GM21619 (cell line): Measurements from ENCODE around the gene SLC41A1.

ENCODE experiments used
- ATAC-seq: cut with Tn5 transposase; IDR thresholded peaks from one replicate; pipeline ENCODE4 v1.9.1; 2021; ENCODE audit not compliant: unreplicated experiment

The SLC41A1 gene

DNA sequence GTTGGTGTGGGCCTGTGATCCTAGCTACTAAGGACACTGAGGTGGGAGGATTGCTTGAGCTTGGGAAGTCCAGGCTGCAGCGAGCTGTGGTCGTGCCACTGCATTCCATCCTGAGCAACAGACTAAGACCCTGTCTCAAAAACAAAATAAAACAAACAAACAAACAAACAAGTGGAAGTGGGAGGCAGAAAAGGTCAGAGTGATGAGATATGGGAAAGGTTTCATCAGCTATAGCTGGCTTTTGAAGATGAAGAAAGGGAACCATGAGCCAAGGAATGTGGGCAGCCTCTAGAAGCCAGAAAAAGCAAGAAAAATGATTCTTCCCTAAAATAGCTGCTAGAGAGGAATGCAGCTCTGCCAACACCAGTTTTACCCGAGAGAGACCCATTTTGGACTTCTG lies 52.4 kb downstream of the SLC41A1 start:
- no peak for ATAC-seq

DNA sequence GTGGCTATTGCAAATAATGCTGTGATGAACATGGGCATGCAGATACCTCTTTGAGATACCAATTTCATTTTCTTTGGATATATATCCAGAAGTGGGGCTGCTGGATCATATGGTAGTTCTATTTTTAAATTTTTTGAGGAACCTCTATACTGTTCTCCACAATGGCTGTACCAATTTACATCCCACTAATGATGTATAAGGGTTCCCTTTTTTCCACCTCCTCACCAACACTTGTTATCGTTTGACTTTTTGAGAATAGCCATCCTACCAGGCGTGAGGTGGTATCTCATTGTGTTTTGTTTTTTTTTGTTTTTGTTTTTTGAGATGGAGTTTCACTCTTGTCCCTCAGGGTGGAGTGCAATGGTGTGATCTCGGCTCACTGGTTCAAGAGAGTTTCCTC lies 56.4 kb downstream of the SLC41A1 start:
- ATAC-seq = no peak

DNA sequence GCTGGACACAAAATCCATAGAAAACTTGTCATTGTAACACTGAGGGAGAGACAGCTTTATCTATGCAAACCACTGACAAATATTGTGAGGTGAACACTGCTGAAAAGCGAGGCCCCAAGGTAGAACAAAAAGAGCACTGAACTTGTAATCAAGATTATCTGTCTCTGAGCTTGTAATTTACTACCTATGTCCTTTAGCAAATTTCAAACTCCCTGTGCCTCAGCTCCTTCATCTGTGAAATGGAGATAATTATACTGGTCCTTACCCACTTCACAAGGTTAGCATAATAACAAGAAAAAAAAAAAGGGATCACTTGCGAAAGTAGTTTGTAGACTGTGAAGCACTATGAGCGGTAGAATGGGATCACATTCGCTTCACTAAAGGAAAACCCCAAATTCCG lies 58.1 kb downstream of the SLC41A1 start:
- ATAC-seq = no peak

DNA sequence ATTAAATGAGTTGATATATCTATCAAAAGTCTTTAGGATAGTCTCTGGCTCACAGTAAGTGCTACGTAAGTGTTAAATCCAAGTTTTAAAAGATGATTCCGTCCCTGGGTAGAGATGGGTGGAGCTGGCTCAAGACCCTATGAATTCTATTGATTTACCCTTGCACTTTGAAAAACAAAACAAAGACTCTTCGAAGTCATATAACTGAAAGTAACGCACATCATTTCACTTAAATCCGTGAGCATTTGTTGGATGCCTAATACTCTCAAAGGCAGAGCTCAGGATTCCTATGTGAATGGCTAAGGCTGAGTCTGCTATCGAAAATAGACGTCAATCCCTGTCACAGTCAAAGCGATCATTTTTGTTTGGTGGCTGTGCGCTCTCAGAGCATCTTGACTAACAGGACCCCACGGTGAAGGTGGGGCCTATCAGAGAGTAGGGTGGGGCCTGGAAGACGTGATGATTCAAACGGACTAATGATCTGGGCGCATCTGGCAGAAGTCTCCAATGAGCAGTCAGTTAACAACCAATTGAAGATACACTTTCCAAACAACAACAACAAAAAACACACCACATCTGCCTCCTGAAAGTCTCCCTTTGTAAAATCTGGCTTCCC lies 61.9 kb downstream of the SLC41A1 start:
- no peak for ATAC-seq

DNA sequence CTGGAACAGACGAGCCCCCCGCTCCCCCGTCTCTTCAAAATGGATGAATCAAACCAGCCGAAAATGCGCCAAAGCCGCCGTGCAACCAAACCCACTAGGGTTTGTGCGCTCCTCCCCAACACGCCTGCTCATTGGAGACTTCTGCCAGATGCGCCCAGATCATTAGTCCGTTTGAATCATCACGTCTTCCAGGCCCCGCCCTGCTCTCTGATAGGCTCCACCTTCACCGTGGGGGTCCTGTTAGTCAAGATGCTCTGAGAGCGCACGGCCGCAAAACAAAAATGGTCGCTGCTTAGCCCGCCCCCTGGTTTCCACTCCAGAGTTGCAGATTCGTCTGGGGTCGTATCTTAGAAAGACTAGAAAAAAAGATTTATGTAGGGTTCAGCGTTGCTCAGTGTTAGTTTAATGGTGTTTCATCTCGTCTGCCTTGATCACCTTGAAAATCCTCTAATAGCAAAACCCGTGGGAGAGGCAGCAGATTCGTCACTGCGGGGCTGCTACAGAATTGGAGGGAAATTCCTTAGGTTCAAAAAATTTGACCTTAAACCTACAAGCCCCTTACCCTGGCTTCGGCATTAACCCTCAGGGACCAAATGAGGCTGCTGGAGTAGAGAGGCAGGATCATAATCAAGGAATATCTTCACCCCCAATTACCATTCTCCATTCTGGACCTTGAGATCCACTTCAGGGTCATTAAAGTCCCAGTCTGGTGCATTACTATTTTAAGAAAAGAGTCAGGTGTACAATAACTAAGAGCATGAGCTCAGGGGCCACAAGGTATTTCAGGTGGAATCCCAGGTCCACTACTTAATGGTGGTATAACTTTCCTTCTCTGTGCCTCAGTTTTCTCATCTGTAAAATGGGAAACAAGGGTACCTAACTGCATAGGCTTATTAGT lies 62.6 kb downstream of the SLC41A1 start, which contains the start of gene NUCKS1:
Gene NUCKS1 (minus strand): TSS at position 45 of the 898 bp plus-strand sequence. CDS start 209 bp downstream, outside the sequence.
- ATAC-seq = peak; percentile 79

DNA sequence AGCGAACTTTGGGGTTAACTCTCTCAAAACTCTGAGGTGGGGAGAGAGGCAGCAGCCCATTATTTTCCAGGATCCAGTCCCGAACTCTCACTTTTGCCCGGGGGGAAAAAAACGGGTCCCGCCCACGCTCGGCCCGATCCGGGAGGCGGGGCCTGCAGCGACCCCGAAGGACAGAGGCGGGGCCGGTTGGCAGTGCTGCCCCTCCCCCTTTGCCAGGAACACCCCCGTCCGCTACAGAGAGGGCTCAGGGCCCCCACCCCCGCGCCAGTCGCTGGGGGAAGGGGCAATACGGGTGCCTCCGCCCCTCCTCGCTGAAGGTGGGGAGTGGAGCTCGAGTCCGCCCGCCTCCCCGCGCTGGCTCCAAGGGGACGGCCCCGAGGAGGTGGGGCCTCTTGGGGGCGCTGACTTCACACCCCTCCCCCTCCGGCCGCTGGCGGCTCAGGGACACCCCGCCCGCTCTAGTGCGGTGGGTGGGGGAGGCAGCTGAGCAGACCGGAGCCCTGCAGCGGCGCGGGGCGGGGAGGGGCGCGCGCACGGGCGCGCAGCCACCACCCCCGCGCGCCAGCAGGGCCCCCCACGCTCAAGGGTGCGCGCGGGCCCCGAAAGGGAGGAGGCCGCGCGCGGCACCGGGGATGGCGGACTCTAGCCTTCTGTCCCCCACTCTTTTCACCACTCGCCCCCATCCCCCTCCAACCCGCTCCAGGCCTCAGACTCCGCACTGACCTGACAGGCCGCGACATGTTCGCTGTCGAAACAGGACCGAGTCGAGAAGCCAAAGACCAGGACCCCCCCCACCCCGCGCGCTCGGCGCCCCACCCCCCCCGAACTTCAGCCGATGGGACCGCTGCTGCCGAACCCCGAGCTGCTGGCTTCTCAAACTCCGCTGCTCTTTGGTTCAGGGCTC lies 63.5 kb downstream of the SLC41A1 start:
- ATAC-seq = peak; percentile 74

DNA sequence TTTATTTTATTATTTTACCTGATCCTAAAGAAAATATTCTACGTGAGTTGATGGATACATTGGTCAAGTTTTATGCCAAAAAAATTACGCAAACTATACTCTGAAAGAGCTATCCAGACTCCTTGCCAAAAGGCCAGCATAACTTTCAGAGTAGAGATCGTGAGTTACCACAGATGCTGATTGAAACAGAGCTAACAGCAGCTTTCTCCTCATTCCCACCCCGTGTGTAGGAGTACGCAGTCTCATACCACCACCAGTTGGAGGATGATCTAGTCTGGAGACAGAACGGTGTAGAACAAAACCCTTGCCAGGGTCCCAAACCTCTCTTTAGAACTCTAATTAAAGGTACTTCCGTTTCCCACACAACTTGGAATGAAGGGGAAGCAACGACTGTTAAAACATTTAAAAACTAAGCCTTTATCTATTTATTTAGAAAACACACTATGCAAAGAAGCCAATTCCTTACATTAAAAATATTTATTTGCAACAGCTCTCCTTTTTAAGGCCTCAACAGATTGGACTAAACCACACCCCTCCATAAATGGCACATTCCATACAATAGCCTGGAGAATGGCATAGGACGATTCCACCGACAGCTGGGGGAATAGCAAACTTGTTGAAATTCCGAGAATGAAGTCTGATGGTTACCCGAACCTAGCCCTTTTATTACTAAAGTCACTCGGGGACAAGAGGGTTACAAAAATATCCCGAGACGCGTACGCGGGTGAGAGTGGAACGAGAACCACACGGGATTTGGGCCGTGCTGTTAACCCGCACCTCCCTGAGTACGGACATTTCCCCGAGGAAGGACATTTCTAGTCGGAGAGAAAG lies 64.4 kb downstream of the SLC41A1 start:
- peak; percentile 20 for ATAC-seq

DNA sequence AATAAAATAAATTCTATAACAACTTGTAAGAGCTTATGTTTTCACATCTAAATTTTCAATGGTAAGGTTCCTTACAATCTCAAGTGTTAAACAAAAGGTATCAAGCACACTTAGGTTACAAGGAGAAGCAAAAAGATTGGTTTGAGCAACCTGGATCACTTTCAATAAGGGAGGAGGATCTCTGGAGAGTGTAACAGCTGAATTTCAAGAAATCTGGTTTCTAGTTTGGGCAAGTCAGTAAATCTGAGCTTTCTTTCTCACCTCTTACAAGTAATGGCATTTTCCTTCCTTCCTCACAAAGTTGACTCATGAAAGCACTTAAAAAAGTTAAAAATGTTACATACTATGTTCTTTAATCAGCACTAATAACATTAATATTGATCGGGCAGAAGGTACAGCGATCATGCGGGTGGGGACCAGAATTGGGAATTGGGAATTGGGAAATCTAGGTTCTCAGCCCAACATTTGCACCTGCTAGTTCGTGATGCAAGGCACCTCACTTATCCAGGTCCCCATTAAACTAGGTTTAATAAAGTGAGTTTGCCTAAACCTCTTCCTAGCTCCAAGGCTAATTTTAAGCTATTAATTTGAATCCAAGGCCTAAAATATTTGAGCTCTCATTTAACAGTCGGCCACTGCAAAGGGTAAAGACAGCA lies 66.1 kb downstream of the SLC41A1 start:
- ATAC-seq = no peak

DNA sequence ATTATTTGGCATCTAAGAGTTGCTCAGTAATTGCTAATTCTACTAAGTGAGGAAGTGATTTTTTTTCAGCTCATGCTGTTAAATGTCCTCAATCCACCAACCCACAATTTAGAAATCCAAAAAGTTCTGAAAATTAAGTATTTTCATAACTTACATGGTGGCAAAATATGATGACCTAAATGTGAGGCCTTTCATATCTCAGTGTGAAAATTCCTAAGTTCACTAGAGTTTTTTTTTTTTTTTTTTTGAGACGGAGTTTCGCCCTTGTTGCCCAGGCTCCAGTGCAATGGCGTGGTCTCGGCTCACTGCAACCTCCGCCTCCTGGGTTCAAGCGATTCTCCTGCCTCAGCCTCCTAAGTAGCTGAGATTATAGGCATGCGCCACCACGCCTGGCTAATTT lies 68.6 kb downstream of the SLC41A1 start:
- no peak for ATAC-seq

DNA sequence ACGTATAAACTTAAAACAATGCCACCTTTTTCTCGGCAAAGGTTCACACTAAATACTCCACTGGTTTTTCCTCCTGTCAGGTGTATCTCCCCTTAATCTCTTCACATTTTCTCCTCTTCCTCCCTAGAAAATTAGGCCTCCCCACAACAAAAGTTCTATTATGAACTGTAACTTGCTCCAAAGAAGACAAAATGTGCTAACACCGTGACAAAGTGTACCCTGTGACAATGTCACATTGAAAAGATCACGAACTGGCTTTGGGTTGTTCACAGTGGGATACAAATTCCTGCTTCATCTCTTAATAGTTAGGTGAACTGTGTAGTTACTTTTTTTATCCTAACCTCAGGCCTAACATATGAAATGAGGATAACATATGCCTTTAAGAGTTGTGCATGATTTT lies 69.0 kb downstream of the SLC41A1 start:
- no peak for ATAC-seq

DNA sequence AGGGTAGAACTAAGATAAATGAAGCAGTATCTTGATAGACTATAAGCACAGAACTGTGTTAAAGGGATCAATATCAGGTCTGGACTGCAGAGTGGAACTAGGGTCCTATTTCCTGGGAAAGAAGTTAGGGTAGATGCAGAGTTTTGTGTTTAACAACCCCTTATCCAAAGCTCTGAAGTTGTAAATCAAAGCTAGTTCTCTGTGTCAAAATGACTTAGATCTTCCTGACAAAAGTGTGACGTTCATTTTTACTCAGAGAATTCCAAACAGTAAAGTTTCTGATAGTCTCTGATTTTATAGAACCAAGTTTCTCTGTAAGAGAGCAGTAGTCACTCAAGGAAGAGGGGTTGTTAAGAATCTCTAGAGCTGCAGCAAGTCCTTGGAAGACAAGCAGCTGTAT lies 71.3 kb downstream of the SLC41A1 start:
- no peak for ATAC-seq

DNA sequence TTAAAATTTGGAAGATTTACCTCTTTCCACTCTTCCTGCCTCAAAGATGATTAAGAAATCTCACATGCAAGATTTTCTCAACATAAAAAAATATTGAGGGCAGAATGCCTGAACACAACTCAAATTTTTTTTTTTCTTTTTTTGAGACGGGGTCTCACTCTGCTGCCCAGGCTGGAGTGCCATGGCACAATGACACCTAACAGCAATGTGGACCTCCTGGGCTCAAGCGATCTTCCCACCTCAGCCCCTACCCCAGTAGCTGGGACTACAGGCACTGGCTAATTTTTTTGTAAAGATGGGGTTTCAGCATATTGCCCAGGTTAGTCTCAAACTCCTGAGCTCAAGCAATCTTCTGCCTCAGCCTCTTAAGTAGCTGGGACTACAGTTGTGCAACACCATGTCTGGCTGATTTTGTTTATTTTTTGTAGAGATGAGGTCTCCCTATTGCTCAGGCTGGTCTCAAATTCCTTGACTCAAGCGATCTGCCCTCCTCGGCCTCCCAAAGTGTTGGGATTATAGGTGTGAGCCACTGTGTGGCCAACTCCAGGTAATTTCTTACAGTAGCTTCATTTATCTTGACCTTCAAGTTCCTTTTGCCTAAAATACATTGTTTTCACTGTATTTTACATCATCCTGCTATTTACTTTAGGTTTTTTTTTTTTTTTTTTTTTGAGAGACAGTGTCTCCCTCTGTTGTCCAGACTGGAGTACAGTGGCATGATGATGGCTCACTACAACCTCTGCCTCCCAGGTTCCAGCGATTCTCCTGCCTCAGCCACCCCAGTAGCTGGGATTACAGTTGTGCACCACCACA lies 73.4 kb downstream of the SLC41A1 start:
- no peak for ATAC-seq
